Measurements from ENCODE around the gene RNASEH2A.
A peak's percentile ranks its signal among the peaks of the same experiment; 100 is the strongest.

Gene RNASEH2A

GRCh38 chr19:12833418-12833737 is 27.0 kb downstream of the RNASEH2A start:
- Histone ChIP-seq H4K20me1 (ENCODE audit: low read depth, low read length) (no peaks in the 10 kb centered on the region), H3K27me3 (ENCODE audit: low read length) (no peaks in the 10 kb centered on the region), H3K4me3 (ENCODE audit: insufficient read depth, low read length, poor library complexity, severe bottlenecking) (peak overlapping the region; percentile 54), H2AFZ (ENCODE audit: low read depth, low read length, severe bottlenecking) (no peak overlapping the region), H3K9me3 (ENCODE audit: insufficient read depth, low read length) (no peaks in the 10 kb centered on the region), H3K36me3 (ENCODE audit: low read length) (no peaks in the 10 kb centered on the region), H3K9ac (ENCODE audit: low read length) (peak overlapping the region; percentile 46), H3F3A (ENCODE audit: insufficient read depth) (peaks cover 13% of the 10 kb centered on the region), H3K4me2 (ENCODE audit: low read depth, low read length, poor library complexity, severe bottlenecking) (peak overlapping the region; percentile 69), H3K9me2 (replicated peaks; ENCODE audit: insufficient read depth, low read length) (no peaks in the 10 kb centered on the region), H3K79me2 (ENCODE audit: insufficient read depth, low read length) (no peaks in the 10 kb centered on the region), H3K27ac (ENCODE audit: low read depth, low read length) (no peak overlapping the region)
- TF ChIP-seq, protein P1, sequence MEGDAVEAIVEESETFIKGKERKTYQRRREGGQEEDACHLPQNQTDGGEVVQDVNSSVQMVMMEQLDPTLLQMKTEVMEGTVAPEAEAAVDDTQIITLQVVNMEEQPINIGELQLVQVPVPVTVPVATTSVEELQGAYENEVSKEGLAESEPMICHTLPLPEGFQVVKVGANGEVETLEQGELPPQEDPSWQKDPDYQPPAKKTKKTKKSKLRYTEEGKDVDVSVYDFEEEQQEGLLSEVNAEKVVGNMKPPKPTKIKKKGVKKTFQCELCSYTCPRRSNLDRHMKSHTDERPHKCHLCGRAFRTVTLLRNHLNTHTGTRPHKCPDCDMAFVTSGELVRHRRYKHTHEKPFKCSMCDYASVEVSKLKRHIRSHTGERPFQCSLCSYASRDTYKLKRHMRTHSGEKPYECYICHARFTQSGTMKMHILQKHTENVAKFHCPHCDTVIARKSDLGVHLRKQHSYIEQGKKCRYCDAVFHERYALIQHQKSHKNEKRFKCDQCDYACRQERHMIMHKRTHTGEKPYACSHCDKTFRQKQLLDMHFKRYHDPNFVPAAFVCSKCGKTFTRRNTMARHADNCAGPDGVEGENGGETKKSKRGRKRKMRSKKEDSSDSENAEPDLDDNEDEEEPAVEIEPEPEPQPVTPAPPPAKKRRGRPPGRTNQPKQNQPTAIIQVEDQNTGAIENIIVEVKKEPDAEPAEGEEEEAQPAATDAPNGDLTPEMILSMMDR (IDR thresholded peaks at IDR 0.05; ENCODE audit: insufficient read depth, low read length, poor library complexity, severe bottlenecking), result no peak
- TF ChIP-seq EZH2phosphoT487 (conservative IDR thresholded peaks at IDR 0.05; ENCODE audit: low read length), result no peak

DNA sequence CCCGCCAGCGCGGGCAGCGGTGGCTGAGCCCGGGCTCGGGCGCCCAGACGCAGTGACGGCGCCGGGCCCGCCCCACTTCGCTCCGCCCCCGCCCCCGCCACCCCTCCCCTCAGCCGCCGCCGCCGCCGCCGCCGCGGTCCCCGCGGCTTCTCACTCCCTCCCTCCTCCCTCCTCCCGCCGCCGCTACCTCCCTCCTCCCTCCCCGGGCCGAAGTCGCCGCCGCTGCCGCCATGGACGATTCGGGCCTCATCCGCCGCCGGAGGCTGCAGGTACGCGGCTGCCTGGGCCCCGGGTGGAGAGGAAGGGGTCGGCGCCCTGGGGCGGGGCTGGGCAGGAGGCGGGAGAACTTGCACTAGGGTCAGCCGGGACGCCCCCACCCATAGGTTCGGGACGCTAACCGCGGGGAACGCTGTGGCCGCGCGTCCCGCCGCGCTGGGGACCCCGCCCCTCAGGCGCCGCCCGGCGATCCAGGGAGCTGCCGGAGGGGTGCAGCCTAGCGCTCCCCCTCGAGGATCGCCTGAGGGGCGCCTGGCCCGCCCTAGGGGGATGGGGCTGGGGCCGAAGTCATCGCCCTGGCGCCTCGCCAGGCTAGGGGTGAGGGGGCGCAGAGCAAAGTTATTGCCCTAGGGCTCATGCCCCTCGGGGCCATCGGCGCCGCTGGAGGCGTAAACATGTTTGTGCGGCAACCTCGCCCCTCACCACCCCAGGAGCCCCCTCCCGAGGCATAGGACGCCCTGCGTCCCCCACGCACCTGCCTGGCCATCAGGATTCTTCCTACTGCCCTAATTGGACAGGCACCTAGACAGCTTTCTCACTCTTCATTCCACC is 27.6 kb downstream of the RNASEH2A start:
- Histone ChIP-seq H3K9ac (ENCODE audit: low read length) (peak overlapping the region; percentile 71), H3K27me3 (ENCODE audit: low read length) (no peaks in the 10 kb centered on the region), H3K79me2 (ENCODE audit: insufficient read depth, low read length) (no peaks in the 10 kb centered on the region)

GRCh38 chr19:12834566-12834943 is 28.2 kb downstream of the RNASEH2A start, which contains the start of gene RTBDN:
Gene RTBDN (minus strand): TSS chr19:12834579. CDS start chr19:12829979, 4,600 bp downstream.
- Histone ChIP-seq H3K4me3 (ENCODE audit: insufficient read depth, low read length, poor library complexity, severe bottlenecking) (peak within 1 kb of the TSS; percentile 81), H3K4me2 (ENCODE audit: low read depth, low read length, poor library complexity, severe bottlenecking) (peak within 1 kb of the TSS; percentile 69), H2AFZ (ENCODE audit: low read depth, low read length, severe bottlenecking) (peak within 1 kb of the TSS; percentile 94), H3K27me3 (ENCODE audit: low read length) (no peaks in the 10 kb centered on the region), H3K9ac (ENCODE audit: low read length) (peak within 1 kb of the TSS; percentile 71), H3K9me2 (replicated peaks; ENCODE audit: insufficient read depth, low read length) (no peaks in the 10 kb centered on the region), H3K9me3 (ENCODE audit: insufficient read depth, low read length) (no peaks in the 10 kb centered on the region), H3K79me2 (ENCODE audit: insufficient read depth, low read length) (no peaks in the 10 kb centered on the region), H3K36me3 (ENCODE audit: low read length) (no peaks in the 10 kb centered on the region), H3F3A (ENCODE audit: insufficient read depth) (peaks cover 19% of the 10 kb centered on the region), H3K27ac (ENCODE audit: low read depth, low read length) (no peak within 1 kb of the TSS), H4K20me1 (ENCODE audit: low read depth, low read length) (no peaks in the 10 kb centered on the region)
- TF ChIP-seq, protein P1 (IDR thresholded peaks at IDR 0.05; ENCODE audit: insufficient read depth, low read length, poor library complexity, severe bottlenecking), result no peak
- TF ChIP-seq EZH2phosphoT487 (conservative IDR thresholded peaks at IDR 0.05; ENCODE audit: low read length), result no peak

More for the DNA sequence above, 27.6 kb downstream of the RNASEH2A start:
- H3K36me3 ChIP-seq (ENCODE audit: low read length), result no peaks in the 10 kb centered on the region
- H3K4me3 ChIP-seq (ENCODE audit: insufficient read depth, low read length, poor library complexity, severe bottlenecking), result peak overlapping the region; percentile 81
- TF ChIP-seq, protein P1 (IDR thresholded peaks at IDR 0.05; ENCODE audit: insufficient read depth, low read length, poor library complexity, severe bottlenecking), result no peak
- TF ChIP-seq EZH2phosphoT487 (conservative IDR thresholded peaks at IDR 0.05; ENCODE audit: low read length), result no peak
- H3K9me3 ChIP-seq (ENCODE audit: insufficient read depth, low read length), result no peaks in the 10 kb centered on the region
- peaks cover 13% of the 10 kb centered on the region for H3F3A ChIP-seq (ENCODE audit: insufficient read depth)
- H4K20me1 ChIP-seq (ENCODE audit: low read depth, low read length), result no peaks in the 10 kb centered on the region
- H3K4me2 ChIP-seq (ENCODE audit: low read depth, low read length, poor library complexity, severe bottlenecking), result peak overlapping the region; percentile 60
- H2AFZ ChIP-seq (ENCODE audit: low read depth, low read length, severe bottlenecking), result peak overlapping the region; percentile 94
- no peak overlapping the region for H3K27ac ChIP-seq (ENCODE audit: low read depth, low read length)
- no peaks in the 10 kb centered on the region for H3K9me2 ChIP-seq (replicated peaks; ENCODE audit: insufficient read depth, low read length)
